ENCODE measurements around the gene TTF2.

The TTF2 gene

DNA sequence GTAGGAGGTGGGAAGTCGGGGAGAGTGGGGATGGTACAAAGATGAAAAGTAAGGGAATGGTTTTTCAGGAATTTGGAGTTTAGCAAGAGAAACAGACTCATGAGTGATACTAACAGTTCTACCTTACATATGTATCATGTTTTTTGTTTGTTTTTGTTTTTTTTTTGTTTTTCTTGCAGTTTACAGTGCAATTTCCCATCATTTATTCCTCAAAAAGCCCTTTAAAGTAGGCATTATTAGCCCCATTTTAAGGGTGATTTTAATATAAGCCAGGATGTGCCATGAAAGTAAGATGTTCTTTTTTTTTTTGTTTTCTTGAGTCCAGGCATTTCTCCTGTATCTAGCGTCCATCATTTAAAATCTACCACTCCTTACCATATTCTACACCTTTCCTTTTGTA is 75.2 kb downstream of the TTF2 start:
- Histone ChIP-seq H2AFZ (ENCODE audit: low read depth, low read length, severe bottlenecking) (no peak overlapping the region), H3K27ac (ENCODE audit: low read depth, low read length) (no peak overlapping the region), H3K36me3 (ENCODE audit: low read length) (no peaks in the 10 kb centered on the region), H3K4me2 (ENCODE audit: low read depth, low read length, poor library complexity, severe bottlenecking) (no peak overlapping the region), H3K79me2 (ENCODE audit: insufficient read depth, low read length) (no peaks in the 10 kb centered on the region), H3K27me3 (ENCODE audit: low read length) (no peaks in the 10 kb centered on the region), H3K9me2 (replicated peaks; ENCODE audit: insufficient read depth, low read length) (no peaks in the 10 kb centered on the region), H3K9me3 (ENCODE audit: insufficient read depth, low read length) (no peaks in the 10 kb centered on the region), H3K9ac (ENCODE audit: low read length) (no peak overlapping the region), H3F3A (ENCODE audit: insufficient read depth) (no peaks in the 10 kb centered on the region), H4K20me1 (ENCODE audit: low read depth, low read length) (no peaks in the 10 kb centered on the region), H3K4me3 (ENCODE audit: insufficient read depth, low read length, poor library complexity, severe bottlenecking) (no peak overlapping the region)
- TF ChIP-seq EZH2phosphoT487 (conservative IDR thresholded peaks at IDR 0.05; ENCODE audit: low read length) (no peak), CTCF (IDR thresholded peaks at IDR 0.05; ENCODE audit: insufficient read depth, low read length, poor library complexity, severe bottlenecking) (no peak)

- Histone ChIP-seq H3F3A (ENCODE audit: insufficient read depth) (no peaks in the 10 kb centered on the region), H3K4me2 (ENCODE audit: low read depth, low read length, poor library complexity, severe bottlenecking) (no peak overlapping the region), H3K9ac (ENCODE audit: low read length) (no peak overlapping the region), H3K36me3 (ENCODE audit: low read length) (no peaks in the 10 kb centered on the region), H3K4me3 (ENCODE audit: insufficient read depth, low read length, poor library complexity, severe bottlenecking) (no peak overlapping the region), H3K9me2 (replicated peaks; ENCODE audit: insufficient read depth, low read length) (no peaks in the 10 kb centered on the region), H2AFZ (ENCODE audit: low read depth, low read length, severe bottlenecking) (no peak overlapping the region), H3K27me3 (ENCODE audit: low read length) (no peaks in the 10 kb centered on the region), H3K79me2 (ENCODE audit: insufficient read depth, low read length) (no peaks in the 10 kb centered on the region), H3K27ac (ENCODE audit: low read depth, low read length) (no peak overlapping the region), H4K20me1 (ENCODE audit: low read depth, low read length) (no peaks in the 10 kb centered on the region), H3K9me3 (ENCODE audit: insufficient read depth, low read length) (no peaks in the 10 kb centered on the region)
- no peak for TF ChIP-seq CTCF (IDR thresholded peaks at IDR 0.05; ENCODE audit: insufficient read depth, low read length, poor library complexity, severe bottlenecking)
- no peak for TF ChIP-seq EZH2phosphoT487 (conservative IDR thresholded peaks at IDR 0.05; ENCODE audit: low read length)
Observed at GRCh38 chr1:117136749-117137148, 76.6 kb downstream of the TTF2 start.

DNA sequence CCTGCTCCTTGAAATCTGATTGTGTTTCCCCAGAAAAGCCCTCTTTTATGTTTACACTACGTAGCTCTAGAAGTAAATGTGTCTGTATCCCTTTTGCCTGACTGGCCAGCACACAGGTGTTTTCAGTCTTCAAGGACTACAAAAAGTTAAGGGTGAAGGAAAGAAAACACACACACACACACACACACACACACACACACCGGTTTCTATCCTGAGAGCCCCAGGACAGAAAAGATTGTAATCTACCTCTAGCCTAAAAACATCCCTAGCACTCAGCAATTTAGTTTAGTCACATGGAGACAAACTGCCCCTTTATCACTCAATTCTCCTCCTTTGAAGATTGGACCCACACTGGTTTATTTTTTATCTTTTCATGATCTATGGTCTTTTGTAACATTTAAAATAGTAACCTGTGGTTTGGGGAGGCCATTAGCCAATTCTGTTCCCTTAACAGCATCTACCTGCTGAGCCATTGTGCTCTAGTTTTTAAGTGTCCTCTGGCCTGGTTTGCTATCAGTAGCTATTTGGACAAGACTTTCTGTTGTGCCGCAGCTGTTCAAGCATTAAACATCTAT is 77.2 kb downstream of the TTF2 start:
- no peak for TF ChIP-seq CTCF (IDR thresholded peaks at IDR 0.05; ENCODE audit: insufficient read depth, low read length, poor library complexity, severe bottlenecking)
- TF ChIP-seq EZH2phosphoT487 (conservative IDR thresholded peaks at IDR 0.05; ENCODE audit: low read length), result no peak
- Histone ChIP-seq H3K9ac (ENCODE audit: low read length) (no peak overlapping the region), H3K79me2 (ENCODE audit: insufficient read depth, low read length) (no peaks in the 10 kb centered on the region), H3K4me3 (ENCODE audit: insufficient read depth, low read length, poor library complexity, severe bottlenecking) (no peak overlapping the region), H3K27me3 (ENCODE audit: low read length) (no peaks in the 10 kb centered on the region), H3K9me3 (ENCODE audit: insufficient read depth, low read length) (no peaks in the 10 kb centered on the region), H3K4me2 (ENCODE audit: low read depth, low read length, poor library complexity, severe bottlenecking) (no peak overlapping the region), H3K27ac (ENCODE audit: low read depth, low read length) (no peak overlapping the region), H3F3A (ENCODE audit: insufficient read depth) (no peaks in the 10 kb centered on the region), H3K36me3 (ENCODE audit: low read length) (no peaks in the 10 kb centered on the region), H3K9me2 (replicated peaks; ENCODE audit: insufficient read depth, low read length) (no peaks in the 10 kb centered on the region), H2AFZ (ENCODE audit: low read depth, low read length, severe bottlenecking) (no peak overlapping the region), H4K20me1 (ENCODE audit: low read depth, low read length) (no peaks in the 10 kb centered on the region)
